SKM-1 treated with dmso at 0.1 percent for 144 hours (cell line): ENCODE measurements around the gene NOX3.
"Not testable (repeated sequence)": the region's sequence is repeated elsewhere in the genome, so short reads cannot be mapped to it uniquely, and the experiment has no call there.

Experiments used
- DNase-seq: peaks from one replicate; lab custom pipeline; 2025; ENCODE audit not compliant: unreplicated experiment; lab: John Stamatoyannopoulos, UW

The NOX3 gene

DNA sequence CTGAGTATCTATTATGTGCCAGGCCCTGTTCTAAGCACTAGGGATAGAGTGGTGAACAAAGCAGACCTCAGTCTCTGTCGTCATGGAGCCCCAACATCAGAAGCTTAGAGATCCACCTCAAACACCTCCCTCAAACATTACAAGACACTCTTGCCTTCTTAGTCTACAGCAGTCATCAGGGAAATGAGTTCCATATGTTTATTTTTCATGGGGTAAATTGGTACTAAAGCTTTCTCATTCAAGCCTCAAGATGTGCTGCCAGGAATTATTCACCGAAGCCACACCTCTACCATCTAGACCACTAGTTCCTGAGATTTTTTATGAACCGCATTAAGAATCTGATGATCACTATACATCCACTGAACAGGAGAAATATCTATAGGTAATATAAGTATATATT, 82.4 kb downstream of the NOX3 start:
- no peak for DNase-seq

DNA sequence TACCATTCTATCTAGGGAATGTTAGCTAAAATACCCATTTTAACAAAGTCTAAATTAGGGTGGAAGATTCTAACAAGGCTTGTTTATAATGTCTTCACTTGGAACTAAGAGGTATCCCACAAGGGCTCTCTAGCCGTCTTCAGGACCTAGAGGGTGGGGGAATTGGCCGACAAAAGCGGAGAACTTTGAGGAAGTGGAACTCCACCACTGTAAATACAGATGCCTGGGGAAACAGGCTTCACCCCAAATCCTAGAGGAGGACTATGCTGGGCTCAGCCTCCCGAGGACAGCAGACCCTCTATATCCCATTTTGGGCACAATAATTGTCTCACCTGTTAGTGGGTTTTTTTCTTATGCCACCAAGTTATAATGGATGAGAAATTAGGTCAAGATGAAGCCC, 83.4 kb downstream of the NOX3 start:
- no peak for DNase-seq

DNA sequence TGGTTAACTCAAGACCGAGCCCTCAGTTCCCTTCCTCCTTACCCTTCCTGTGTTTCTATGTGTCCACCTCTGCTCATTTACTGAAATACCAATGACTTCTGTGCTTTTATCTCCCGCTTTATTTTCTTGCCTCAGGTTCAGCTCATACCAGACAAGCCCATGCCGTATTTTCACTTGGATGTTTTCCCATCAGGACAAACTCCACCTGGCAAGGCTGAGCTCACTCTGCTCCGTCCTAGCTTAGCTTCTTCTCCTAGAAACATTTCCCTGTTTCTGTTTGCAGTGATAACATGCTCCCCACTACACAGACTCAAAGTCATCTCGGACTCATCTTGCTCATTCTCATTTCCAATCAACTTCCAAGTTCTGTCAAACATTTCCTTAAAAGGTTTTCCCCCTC, 84.4 kb downstream of the NOX3 start:
- DNase-seq = no peak

DNA sequence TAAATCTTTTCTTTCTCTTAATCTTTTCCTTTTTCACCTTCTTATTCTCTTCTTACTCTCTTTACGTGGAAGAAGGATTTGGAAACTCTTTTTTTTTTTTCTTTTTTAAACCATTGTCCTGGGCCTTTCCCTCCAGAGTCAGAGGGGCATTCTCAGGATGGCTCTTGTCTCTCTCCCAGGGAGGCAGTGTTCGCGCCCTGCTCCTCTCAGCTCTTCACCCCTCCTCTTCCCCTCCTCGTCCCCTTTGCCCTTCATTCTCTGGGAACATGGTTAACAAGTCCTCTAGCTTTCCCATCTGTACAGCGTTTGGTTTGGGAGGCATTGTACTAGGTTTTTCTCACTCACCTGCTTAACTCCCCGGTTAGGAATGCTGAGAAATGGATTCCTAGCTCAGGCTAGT, 89.3 kb downstream of the NOX3 start:
- DNase-seq = no peak

DNA sequence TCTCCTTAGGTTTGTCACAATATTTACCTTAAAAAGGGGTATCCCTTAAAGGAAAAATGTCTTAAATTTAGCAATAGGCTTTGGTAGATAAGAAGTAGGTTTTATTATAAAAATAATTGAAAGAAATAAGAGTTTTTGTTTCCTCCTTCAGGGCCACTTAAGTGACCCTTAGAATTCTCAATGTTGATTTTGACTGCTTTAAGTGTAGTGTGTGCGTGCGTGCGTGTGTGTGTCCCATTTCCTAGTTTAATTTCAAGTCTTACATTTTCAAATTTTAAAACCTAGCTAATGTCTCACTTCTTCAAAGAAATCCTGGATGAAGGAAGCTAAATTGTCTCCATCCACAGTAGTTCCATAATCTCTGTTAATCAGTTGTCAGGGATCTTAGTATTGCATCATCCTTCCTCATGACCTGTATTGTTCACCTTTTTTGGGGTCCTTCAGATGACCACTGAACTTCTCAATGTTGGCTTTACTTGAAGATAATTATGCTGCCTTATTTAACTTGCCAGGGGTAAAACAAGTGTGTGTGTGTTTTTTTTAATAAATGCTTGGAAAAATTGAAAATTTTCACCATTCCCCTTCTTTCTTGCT, 90.7 kb downstream of the NOX3 start:
- no peak for DNase-seq

DNA sequence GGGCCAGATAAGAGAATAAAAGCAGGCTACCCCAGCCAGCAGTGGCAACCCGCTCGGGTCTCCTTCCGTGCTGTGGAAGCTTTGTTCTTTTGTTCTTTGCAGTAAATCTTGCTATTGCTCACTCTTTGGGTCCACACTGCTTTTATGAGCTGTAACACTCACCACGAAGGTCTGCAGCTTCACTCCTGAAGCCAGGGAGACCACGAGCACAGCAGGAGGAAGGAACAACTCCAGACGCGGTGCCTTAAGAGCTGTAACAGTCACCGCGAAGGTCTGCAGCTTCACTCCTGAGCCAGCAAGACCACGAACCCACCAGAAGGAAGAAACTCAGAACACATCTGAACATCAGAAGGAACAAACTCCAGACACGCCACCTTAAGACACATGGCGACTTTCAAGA, 91.6 kb downstream of the NOX3 start:
- DNase-seq = not testable (repeated sequence)

DNA sequence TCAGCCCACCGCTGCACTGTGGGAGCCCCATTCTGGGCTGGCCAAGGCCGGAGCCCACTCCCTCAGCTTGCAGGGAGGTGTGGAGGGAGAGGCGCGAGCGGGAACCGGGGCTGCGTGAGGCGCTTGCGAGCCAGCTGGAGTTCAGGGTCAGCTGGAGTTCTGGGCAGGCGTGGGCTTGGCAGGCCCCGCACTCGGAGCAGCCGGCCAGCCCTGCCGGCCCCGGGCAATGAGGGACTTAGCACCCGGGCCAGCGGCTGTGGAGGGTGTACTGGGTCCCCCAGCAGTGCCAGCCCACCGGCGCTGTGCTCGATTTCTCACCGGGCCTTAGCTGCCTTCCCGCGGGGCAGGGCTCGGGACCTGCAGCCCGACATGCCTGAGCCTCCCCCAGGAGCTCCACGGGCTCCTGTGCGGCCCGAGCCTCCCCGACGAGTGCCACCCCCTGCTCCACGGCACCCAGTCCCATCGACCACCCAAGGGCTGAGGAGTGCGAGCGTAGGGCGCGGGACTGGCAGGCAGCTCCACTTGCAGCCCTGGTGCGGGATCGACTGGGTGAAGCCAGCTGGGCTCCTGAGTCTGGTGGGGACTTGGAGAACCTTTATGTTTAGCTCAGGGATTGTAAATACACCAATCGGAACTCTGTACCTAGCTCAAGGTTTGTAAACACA, 92.5 kb downstream of the NOX3 start:
- DNase-seq = not testable (repeated sequence)

DNA sequence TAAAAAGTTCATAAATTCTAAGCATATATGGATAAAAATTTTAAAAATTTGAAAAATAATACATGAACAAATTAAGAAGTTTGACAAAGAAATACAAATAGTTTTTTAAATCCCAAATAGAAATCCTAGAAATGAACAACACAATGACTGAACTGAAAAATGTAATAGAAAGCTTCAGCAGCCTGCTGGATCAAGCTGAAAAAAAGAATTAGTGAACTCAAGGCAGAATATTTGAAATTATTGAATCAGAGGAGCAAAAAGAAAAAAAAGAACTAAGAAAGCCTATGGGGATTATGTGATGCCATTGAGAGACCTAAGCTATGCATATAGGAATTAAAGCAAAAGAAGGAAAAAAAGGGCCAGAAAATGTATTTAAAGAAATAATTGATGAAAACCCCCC, 101.5 kb downstream of the NOX3 start:
- DNase-seq = no peak

DNA sequence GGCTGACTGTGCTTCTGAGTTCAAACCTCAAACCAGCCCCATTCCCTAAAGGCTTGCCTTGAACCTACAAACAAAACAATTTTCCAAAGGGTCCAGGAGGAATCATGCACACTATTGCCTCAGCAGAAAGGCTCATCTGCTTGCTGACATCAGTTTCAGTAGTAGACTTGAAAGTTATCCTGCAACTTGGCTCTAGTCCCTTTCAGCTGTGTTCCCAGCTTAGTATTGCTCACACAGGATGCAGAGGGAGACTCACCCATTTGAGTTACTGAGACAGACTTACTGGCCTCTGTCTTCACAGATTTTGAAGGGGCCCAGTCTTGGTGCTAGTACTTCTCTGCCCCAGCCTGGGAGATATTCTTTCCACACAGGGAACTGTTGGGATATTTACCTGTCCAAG, 102.8 kb downstream of the NOX3 start:
- no peak for DNase-seq

DNA sequence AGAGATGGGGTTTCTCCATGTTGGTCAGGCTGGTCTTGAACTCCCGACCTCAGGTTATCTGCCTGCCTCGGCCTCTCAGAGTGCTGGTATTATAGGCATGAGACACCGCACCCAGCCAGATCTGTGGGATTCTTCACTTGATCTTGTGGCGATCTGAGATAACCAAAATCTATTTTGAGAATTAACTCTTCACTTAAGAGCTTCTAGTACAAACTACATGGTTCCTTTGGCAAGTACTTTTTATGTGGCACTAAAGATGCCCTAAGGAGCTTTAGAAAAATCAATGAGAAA, 103.6 kb downstream of the NOX3 start:
- DNase-seq = no peak

DNA sequence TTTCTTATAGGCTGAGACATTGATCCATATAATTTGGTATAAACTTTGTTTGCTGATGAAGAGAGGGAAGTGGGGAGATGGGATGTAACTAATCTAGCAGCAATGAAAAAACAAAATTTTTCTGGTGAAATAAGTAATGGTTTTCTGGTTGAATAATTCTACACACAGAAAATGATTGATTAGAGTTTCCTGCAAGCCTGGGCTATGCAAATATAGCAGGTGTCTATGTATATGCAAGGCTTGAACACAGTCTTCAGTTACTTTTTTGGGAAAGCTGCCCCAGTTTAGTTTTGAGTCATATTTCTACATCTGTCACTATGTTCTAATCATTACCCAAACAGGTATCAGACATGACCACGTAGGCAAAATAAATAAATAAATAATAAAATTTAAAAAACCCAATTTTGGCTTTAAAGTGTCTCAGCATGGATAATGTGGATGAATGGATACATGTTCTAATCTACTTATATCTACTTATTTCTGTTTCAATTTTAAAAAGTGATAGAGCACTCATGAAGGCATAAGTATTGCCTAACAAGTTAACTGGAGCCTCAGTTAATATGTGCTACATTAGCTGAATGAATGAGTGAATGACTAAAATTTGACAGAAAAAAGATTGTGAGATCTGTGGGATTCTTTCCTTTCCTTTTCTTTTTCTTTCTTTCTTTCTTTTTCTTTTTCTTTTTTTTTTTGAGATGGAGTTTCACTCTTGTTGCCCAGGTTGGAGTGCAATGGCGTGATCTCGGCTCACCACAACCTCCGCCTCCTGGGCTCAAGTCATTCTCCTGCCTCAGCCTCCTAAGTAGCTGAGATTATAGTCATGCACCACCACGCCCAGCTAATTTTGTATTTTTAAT, 104.1 kb downstream of the NOX3 start:
- no peak for DNase-seq

DNA sequence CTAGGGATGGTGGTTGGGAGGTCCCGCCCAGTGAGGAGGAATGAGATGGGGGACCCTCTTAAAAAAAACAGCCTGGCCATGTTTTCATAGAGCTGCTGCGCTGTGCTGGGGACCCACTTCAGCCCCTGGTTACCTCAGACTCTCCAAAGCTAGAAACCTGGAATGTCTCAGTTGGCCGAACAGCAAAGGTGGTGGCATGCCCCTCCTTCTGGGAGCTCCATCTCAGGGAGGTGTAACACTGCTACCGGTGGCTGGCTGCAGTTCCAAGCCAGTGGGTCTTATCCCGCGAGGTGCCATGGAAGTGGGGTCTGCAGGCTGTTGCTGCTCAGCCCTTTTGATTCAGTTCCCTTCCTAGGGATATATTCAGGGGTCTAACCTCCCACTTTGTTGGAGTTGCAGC, 105.7 kb downstream of the NOX3 start:
- no peak for DNase-seq

DNA sequence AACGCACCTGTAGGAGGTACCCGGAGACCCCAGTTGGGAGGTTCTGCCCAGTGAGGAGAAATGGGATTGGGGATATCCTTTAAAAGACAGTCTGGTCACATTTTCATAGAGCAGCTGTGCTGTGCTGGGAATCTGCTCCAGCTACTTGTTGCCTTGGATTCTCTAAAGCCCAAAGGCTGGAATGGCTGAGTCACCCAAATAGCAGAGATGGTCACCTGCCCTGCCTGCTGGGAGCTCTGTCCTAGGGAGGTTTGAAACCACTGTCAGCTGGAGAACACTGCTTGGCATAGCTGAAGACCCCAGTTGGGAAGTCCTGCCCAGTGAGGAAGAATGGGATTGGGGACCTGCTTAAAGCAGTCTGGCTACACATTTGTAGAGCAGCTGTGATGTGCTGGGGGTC, 106.5 kb downstream of the NOX3 start:
- DNase-seq = no peak

DNA sequence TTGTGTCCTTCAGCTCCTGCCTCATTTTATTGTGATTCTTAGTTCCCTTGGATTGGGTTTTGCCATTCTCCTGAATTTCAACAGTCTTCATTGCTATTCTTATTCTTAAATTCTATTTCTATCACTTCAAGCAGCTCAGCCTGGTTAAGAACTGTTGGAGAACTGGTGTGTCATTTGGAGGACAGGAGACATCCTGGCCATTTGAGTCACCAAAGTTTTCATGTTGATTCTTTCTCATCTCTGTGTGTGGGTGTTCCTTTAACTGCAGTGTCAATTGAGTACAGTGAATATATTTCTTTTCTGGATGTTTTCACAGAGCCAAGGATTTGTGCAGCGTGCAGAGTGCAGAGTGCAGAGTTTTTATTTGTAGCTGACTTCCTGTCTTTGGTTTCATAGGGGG, 107.8 kb downstream of the NOX3 start:
- DNase-seq = no peak

DNA sequence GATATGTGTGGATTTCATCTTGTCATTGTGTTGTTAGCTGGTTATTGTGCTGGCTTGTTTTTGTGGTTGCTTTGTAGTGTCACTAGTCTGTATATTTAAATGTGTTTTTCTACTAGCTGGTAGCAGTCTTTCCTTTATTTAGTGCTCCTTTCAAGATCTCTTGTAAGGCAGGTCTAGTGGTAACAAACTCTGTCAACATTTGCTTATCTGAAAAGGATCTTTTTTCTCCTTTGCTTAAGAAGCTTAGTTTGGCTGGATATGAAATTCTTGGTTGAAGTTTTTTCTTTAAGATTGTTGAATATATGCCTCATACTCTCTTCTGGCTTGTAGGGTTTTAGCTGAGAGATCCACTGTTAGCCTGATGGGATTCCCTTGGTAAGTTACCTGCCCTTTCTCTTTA, 108.7 kb downstream of the NOX3 start:
- no peak for DNase-seq
